HG03103 (cell line): Measurements from ENCODE around the gene CACNA2D2.

ENCODE experiments used
- ATAC-seq: cut with Tn5 transposase; IDR thresholded peaks from one replicate; pipeline ENCODE4 v1.9.1; 2021; ENCODE audit warnings: low read depth; ENCODE audit not compliant: unreplicated experiment

The CACNA2D2 gene

GRCh38 chr3:50502584-50503423, 630 bp downstream of the CACNA2D2 start:
- ATAC-seq: no peak

- no peak for ATAC-seq
Observed at GRCh38 chr3:50502225-50502583, 1.2 kb downstream of the CACNA2D2 start.

- no peak for ATAC-seq
Observed at GRCh38 chr3:50495609-50496423, 7.6 kb downstream of the CACNA2D2 start.

GRCh38 chr3:50494126-50494525, 9.3 kb downstream of the CACNA2D2 start:
- no peak for ATAC-seq

GRCh38 chr3:50493623-50494022, 9.8 kb downstream of the CACNA2D2 start:
- ATAC-seq: no peak

GRCh38 chr3:50493086-50493485, 10.3 kb downstream of the CACNA2D2 start:
- no peak for ATAC-seq

- ATAC-seq: no peak
Observed at GRCh38 chr3:50491023-50491422, 12.4 kb downstream of the CACNA2D2 start.

GRCh38 chr3:50490424-50490823, 13.0 kb downstream of the CACNA2D2 start:
- no peak for ATAC-seq

- ATAC-seq: no peak
Observed at GRCh38 chr3:50487181-50487580, 16.3 kb downstream of the CACNA2D2 start.

- no peak for ATAC-seq
Observed at GRCh38 chr3:50486219-50486888, 17.1 kb downstream of the CACNA2D2 start.

GRCh38 chr3:50484722-50485121, 18.7 kb downstream of the CACNA2D2 start:
- ATAC-seq: no peak

- ATAC-seq: no peak
Observed at GRCh38 chr3:50483374-50483773, 20.1 kb downstream of the CACNA2D2 start.

- ATAC-seq: no peak
Observed at GRCh38 chr3:50481992-50482391, 21.4 kb downstream of the CACNA2D2 start.

GRCh38 chr3:50480471-50480870, 23.0 kb downstream of the CACNA2D2 start:
- ATAC-seq: no peak

- ATAC-seq: no peak
Observed at GRCh38 chr3:50479523-50479922, 23.9 kb downstream of the CACNA2D2 start.

- no peak for ATAC-seq
Observed at GRCh38 chr3:50478671-50479260, 24.7 kb downstream of the CACNA2D2 start.

GRCh38 chr3:50478051-50478450, 25.4 kb downstream of the CACNA2D2 start:
- ATAC-seq: no peak

- ATAC-seq: no peak
Observed at GRCh38 chr3:50475348-50475747, 28.1 kb downstream of the CACNA2D2 start.

- ATAC-seq: no peak
Observed at GRCh38 chr3:50474717-50475116, 28.7 kb downstream of the CACNA2D2 start.

- no peak for ATAC-seq
Observed at GRCh38 chr3:50473768-50474167, 29.7 kb downstream of the CACNA2D2 start.

GRCh38 chr3:50472958-50473357, 30.5 kb downstream of the CACNA2D2 start:
- ATAC-seq: no peak
